ENCODE results near the gene PABPC4L. TPM values are rescaled to one million over a fixed set of nuclear protein-coding genes. Genes with fewer than 3 reads are reported as not detected.

The PABPC4L gene
- total RNA-seq, 1 experiment from 2014 or later = 9.6 TPM

GRCh38 chr4:134154097-134154496, 47.5 kb downstream of the PABPC4L start:
- Histone ChIP-seq H3K4me1 (no peaks in the 10 kb centered on the region), H3K27me3 (no peaks in the 10 kb centered on the region), H3K9me3 (replicated peaks) (no peaks in the 10 kb centered on the region), H3K36me3 (no peaks in the 10 kb centered on the region), H3K4me3 (no peak overlapping the region), H3K27ac (no peak overlapping the region)
- no peak for DNase-seq

- no peak for DNase-seq
Measured at GRCh38 chr4:134147941-134148340, 53.6 kb downstream of the PABPC4L start.

More at GRCh38 chr4:134147941-134148340, 53.6 kb downstream of the PABPC4L start:
- no peaks in the 10 kb centered on the region for H3K4me1 ChIP-seq
- H3K36me3 ChIP-seq = no peaks in the 10 kb centered on the region
- no peaks in the 10 kb centered on the region for H3K9me3 ChIP-seq (replicated peaks)
- H3K4me3 ChIP-seq = no peak overlapping the region
- no peak overlapping the region for H3K27ac ChIP-seq
- no peaks in the 10 kb centered on the region for H3K27me3 ChIP-seq

Measured in SJCRH30 (cell line).